HG03039 (cell line): Measurements from ENCODE around the gene PSMA6.

Experiments
- ATAC-seq: cut with Tn5 transposase; IDR thresholded peaks from one replicate; pipeline ENCODE4 v1.9.1; 2021; ENCODE audit warnings: mild to moderate bottlenecking, moderate library complexity; ENCODE audit not compliant: unreplicated experiment

PSMA6 gene

GRCh38 chr14:35362911-35363374 lies 70.8 kb downstream of the PSMA6 start:
- ATAC-seq, result no peak

- peak; percentile 43 for ATAC-seq
These were observed 73.2 kb downstream of the PSMA6 start for GRCh38 chr14:35365130-35366055.

GRCh38 chr14:35366056-35366451 lies 73.9 kb downstream of the PSMA6 start:
- ATAC-seq, result no peak

GRCh38 chr14:35366521-35366976 lies 74.4 kb downstream of the PSMA6 start:
- no peak for ATAC-seq

- ATAC-seq, result no peak
These were observed 74.8 kb downstream of the PSMA6 start for GRCh38 chr14:35367056-35367372.
